Cerebellar nuclear complex (tissue), 1 donor: ENCODE data around the gene HMGA1.
A peak's percentile ranks its signal among the peaks of the same experiment; 100 is the strongest.

Experiments used
- DNase-seq, 2 experiments: peaks; one replicate each; lab custom pipeline; 2025; lab: John Stamatoyannopoulos, UW

The HMGA1 gene

DNA sequence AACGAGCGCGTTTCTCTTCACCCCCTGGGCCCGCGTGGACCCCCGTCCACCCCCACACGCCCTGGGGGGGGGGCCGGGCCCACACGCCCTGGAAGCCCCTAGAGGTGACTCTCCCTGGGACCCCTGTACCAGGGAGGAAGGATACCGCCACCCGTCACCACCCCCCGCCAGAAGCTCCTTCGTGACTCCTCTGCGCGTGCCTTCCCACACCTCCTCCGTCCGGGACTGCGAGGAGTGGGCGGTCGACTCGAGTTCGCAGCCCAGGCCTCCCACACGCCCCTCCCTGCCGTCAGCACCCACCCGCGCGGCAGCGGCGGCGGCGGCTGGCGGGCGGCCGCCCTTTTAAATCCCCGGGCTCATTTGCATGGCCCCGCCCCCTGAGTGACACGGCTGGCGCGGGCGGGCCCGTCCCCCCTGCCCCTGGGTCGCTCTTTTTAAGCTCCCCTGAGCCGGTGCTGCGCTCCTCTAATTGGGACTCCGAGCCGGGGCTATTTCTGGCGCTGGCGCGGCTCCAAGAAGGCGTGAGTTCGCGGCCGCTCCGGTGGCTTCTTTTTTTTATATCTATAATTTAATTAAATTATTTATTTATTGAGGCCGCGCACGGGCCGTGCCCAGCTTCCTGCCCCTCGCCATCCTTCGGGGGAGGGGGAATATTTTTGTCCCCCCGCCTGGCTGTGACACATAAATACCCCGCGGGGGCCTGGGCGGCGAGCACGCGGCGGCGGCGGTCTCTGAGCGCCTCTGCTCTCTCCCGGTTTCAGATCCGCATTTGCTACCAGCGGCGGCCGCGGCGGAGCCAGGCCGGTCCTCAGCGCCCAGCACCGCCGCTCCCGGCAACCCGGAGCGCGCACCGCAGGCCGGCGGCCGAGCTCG is at the start of gene HMGA1:
Gene HMGA1, plus strand, starts transcription at position 431 of the 873 bp plus-strand sequence. CDS start 3,908 bp downstream, outside the sequence.
- DNase-seq, result peak in 1 of 2 experiments; percentile 15

- no peak for DNase-seq
Observed at GRCh38 chr6:34189806-34190503, 46.7 kb upstream of the HMGA1 start.

DNA sequence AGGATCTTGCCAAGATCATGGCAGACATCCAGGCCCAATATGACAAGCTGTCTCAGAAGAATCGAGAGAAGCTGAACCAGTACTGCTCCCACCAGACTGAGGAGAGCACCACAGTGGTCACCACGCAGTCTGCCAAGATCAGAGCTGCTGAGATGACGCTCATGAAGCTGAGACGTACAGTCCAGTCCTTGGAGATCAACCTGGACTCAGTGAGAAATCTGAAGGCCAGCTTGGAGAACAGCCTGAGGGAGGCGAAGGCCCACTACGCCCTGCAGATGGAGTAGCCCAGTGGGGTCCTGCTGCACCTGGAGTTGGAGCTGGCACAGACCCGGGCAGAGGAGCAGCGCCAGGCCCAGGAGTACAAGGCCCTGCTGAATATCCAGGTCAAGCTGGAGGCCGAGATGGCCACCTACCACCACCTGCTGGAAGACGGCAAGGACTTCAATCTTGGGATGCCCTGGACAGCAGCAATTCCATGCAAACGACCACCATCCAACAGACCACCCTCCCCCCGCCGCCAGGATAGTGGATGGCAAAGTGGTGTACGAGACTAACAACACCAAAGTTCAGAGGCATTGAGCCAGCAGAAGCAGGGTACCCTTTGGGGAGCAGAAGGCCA is 46.1 kb upstream of the HMGA1 start:
- no peak for DNase-seq

DNA sequence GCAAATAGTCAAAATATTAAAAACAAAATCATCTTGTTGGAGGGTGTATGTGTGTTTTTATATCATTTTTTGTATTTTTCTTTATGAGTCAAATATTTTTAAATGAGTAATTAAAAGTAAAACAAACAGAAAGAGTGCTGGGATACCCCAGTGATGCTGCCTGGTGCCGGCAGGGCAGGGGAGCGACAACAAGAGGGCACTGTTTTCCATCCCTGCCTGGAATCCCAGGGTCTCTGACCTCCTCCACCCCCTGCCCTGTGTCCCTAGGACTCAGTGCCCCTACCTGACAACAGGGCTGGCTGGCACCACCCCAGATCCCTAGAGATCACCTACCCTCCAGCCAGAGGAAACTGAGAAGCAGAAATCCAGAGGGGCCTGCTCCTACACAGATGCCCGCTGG is 41.9 kb upstream of the HMGA1 start:
- DNase-seq, result no peak

GRCh38 chr6:34195726-34196115 is 41.0 kb upstream of the HMGA1 start:
- no peak for DNase-seq

GRCh38 chr6:34196116-34196832 is 40.4 kb upstream of the HMGA1 start:
- DNase-seq, result peak in 1 of 2 experiments; percentile 18

DNA sequence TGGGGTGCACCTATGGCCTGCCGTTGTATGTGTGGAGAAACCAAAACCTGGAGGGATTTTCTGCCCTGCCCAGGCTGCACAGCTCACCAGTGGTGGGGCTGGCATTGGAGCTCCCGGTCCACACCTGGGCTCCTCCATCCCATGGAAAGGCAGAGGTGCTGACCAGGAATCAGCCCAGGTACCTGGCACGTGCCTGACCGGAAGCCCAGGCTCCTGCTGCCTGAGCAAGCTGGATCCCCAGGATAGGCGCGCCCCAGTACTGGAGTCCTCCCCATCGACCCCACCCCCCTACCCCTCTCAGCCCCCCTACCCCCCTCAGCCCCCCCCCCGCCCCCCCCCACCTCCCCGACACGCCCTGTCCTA is 39.9 kb upstream of the HMGA1 start:
- DNase-seq, result no peak

GRCh38 chr6:34200340-34200971 is 36.2 kb upstream of the HMGA1 start:
- no peak for DNase-seq

DNA sequence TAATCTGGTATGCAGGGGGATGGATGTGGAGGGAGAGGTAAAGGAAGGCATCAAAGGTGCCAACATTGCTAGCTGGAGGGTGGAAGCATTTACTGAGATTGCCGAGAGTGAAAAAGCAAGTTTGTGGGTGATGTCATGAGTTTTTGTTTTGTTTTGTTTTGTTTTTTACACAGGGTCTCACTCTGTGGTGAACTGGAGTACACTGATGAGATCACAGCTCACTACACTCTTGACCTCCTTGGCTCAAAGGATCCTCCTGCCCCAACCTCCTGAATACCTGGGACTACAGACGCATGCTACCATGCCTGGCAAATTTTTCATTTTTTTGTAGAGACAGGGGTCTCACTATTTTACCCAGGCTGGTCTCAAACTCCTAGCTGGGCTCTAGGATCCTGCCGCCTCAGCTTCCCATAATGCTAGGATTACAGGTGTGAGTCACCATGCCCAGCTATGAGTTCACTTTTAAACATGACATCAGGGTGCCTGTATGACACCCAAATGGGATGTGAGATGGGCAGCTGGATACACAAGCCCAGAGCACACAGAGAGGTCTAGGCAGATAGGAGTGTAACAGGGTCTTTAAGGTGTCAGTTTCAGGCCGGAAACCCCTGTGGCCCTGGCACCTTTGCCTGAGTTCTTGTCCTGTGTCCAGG is 35.1 kb upstream of the HMGA1 start:
- DNase-seq, result no peak

GRCh38 chr6:34202329-34203201 is 34.1 kb upstream of the HMGA1 start:
- DNase-seq, result no peak

DNA sequence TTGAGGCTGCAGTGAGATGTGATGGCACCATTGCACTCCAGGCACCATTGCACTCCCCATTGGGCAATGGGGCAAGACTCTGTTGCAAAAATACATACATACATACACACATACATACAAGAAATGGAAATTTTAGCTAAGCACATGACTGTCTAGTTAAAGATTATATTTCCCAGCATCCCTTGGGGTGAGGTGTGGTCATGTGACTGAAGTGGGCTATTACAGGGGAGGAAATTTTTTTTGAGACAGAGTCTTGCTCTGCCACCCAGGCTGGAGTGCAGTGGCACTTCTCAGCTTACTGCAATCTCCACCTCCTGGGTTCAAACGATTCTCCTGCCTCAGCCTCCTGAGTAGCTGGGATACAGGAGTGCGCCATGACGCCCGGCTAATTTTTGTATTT is 32.0 kb upstream of the HMGA1 start:
- no peak for DNase-seq

DNA sequence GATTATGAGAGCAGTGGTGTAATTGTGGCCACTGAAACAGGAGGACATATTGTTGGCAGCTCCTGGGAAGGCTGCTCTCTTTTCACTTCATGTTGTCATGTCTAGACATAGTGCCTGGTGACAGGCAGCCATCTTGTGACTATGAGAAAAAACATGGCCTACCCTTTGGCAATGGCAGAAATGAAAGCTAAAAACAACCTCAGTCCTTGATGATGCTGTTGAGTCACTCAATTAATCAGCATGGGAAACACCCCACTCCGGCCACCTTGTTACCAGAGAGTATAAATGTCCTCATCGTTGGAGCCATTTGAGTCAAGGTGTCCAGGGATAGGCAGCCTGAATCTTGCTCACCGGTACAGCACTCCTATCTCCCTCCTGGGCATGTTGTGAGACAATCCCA is 31.2 kb upstream of the HMGA1 start:
- DNase-seq, result no peak

GRCh38 chr6:34205916-34206315 is 30.8 kb upstream of the HMGA1 start:
- no peak for DNase-seq

DNA sequence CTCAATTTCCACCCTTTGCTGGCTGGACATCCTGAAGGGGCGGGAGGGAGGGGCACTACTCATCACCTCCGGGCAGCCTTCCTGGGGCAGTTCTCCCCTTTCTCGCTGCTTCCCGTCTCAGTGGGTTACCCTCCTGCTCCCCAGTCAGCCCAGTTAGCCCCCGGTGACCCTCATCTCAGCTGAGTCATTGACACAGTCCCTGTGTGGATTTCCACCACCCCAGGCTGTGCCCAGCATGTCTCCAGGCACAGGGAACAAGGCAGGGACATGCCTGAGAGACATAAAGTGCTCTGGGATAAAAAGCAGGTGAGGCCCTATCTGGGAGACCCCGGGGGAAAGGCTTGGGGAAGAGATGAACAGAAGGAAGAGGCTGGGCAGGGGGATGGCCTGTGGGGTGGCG is 29.9 kb upstream of the HMGA1 start:
- no peak for DNase-seq

- DNase-seq, result no peak
Observed at GRCh38 chr6:34207695-34208443, 28.8 kb upstream of the HMGA1 start.

- no peak for DNase-seq
Observed at GRCh38 chr6:34213772-34214171, 22.9 kb upstream of the HMGA1 start.

DNA sequence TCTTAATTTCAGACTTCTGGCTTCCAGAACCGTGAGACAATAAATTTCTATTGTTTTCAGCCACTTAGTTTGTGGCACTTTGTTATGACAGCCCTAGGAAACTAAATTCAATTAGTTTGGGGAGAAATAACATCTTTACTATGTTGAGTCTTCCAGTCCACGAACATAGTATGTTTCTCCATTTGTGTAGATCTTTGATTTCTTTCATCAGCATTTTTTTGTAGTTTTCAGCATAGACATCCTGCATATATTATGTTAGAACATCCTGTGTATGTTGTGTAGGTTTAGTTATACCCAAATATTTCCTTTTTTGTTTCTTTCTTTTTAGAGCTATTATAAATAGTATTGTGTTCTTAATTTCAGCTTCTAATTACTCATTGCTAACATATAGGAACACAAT is 18.0 kb upstream of the HMGA1 start:
- DNase-seq, result no peak

GRCh38 chr6:34223381-34223955 is 13.2 kb upstream of the HMGA1 start:
- no peak for DNase-seq
